Measurements from ENCODE around the gene TRAK1. TPM values are rescaled to one million over a fixed set of nuclear protein-coding genes. Genes with fewer than 3 reads are reported as not detected.

TRAK1 gene
- total RNA-seq, 4 donors from 2014 or later: 37.4 to 89.5 (median 53.0) TPM

- Histone ChIP-seq H3K36me3 (no peaks in the 10 kb centered on the region), H3K27me3 (peaks cover 63% of the 10 kb centered on the region), H3K9me3 (no peaks in the 10 kb centered on the region), H3K4me1 (no peaks in the 10 kb centered on the region), H3K27ac (no peak overlapping the region), H3K4me3 (no peak overlapping the region)
- 70 to 73% methylated on average over 5 to 6 of the region's 7 CpGs for WGBS, 2 donors (ENCODE audit: low coverage in 1 of 2)
- no peak for ATAC-seq
- TF ChIP-seq EP300 (IDR thresholded peaks at IDR 0.05) (no peak), POLR2A (IDR thresholded peaks at IDR 0.05) (no peak), POLR2AphosphoS5 (IDR thresholded peaks at IDR 0.05) (no peak)
Measured at GRCh38 chr3:42257007-42257406, 165.8 kb downstream of the TRAK1 start.

- H3K27me3 ChIP-seq: peaks cover 96% of the 10 kb centered on the region
- peak; percentile 67 for ATAC-seq
- no peak overlapping the region for H3K27ac ChIP-seq
- H3K4me3 ChIP-seq: no peak overlapping the region
- peaks cover 0 to 31% (median 11%) of the 10 kb centered on the region in 3 donors for H3K4me1 ChIP-seq
- no peaks in the 10 kb centered on the region for H3K9me3 ChIP-seq
- H3K36me3 ChIP-seq: no peaks in the 10 kb centered on the region
- 0 to 22% methylated on average over 1 of the region's 2 CpGs for WGBS, 2 donors (ENCODE audit: low coverage in 1 of 2)
- TF ChIP-seq POLR2AphosphoS5 (IDR thresholded peaks at IDR 0.05) (peak; percentile 22), CTCF (IDR thresholded peaks at IDR 0.05) (no peak)
Measured at GRCh38 chr3:42262525-42262924, 171.4 kb downstream of the TRAK1 start.

GRCh38 chr3:42263354-42264346, 172.5 kb downstream of the TRAK1 start:
- no peaks in the 10 kb centered on the region for H3K36me3 ChIP-seq
- no peaks in the 10 kb centered on the region for H3K9me3 ChIP-seq
- no peak for ATAC-seq
- 23 to 29% methylated on average over 15 to 21 of the region's 56 CpGs for WGBS, 2 donors (ENCODE audit: low coverage in 1 of 2)
- H3K4me1 ChIP-seq: peaks cover 0 to 31% (median 11%) of the 10 kb centered on the region in 3 donors
- H3K27ac ChIP-seq: no peak overlapping the region
- H3K4me3 ChIP-seq: peak overlapping the region in 1 of 2 donors; percentile 39
- H3K27me3 ChIP-seq: peaks cover 92% of the 10 kb centered on the region
- TF ChIP-seq POLR2AphosphoS5 (IDR thresholded peaks at IDR 0.05) (no peak), EP300 (IDR thresholded peaks at IDR 0.05) (no peak), POLR2A (IDR thresholded peaks at IDR 0.05) (no peak), CTCF (IDR thresholded peaks at IDR 0.05) (no peak)

- 12% methylated on average over 10 to 16 of the region's 37 CpGs for WGBS, 2 donors (ENCODE audit: low coverage in 1 of 2)
- H3K4me1 ChIP-seq: peaks cover 0 to 31% (median 11%) of the 10 kb centered on the region in 3 donors
- no peak overlapping the region for H3K27ac ChIP-seq
- ATAC-seq: peak; percentile 49
- TF ChIP-seq EP300 (IDR thresholded peaks at IDR 0.05) (no peak), CTCF (IDR thresholded peaks at IDR 0.05) (no peak), POLR2AphosphoS5 (IDR thresholded peaks at IDR 0.05) (no peak), POLR2A (IDR thresholded peaks at IDR 0.05) (no peak)
- peaks cover 92% of the 10 kb centered on the region for H3K27me3 ChIP-seq
- no peaks in the 10 kb centered on the region for H3K9me3 ChIP-seq
- peak overlapping the region in 1 of 2 donors; percentile 19 for H3K4me3 ChIP-seq
- H3K36me3 ChIP-seq: no peaks in the 10 kb centered on the region
Measured at GRCh38 chr3:42264399-42265058, 173.4 kb downstream of the TRAK1 start.
